Peyer's patch (tissue), 4 donors: ENCODE measurements around the gene RAB40C. TPM values are rescaled to one million over a fixed set of nuclear protein-coding genes. Genes with fewer than 3 reads are reported as not detected.
A peak's percentile ranks its signal among the peaks of the same experiment; 100 is the strongest.

Experiments
- DNase-seq, 3 donors: peaks; one replicate each; pipeline ENCODE4 v3.0.0-alpha.2; 2017 to 2019
- H3K27ac ChIP-seq, 4 donors: fragments of 200-600 bp; sonication (generic); one replicate each; pipeline ENCODE4 v1.5.1; 2016 to 2019
- H3K27me3 ChIP-seq, 2 donors: fragments of 200-600 bp; sonication (generic); one replicate each; pipeline ENCODE4 v1.5.1; 2019
- H3K36me3 ChIP-seq, 3 donors: fragments of 200-600 bp; sonication (generic); one replicate each; pipeline ENCODE4 v1.5.1; 2016 to 2019
- H3K4me1 ChIP-seq, 4 donors: fragments of 200-600 bp; sonication (generic); one replicate each; pipeline ENCODE4 v1.5.1; 2016 to 2019
- H3K4me3 ChIP-seq, 4 donors: fragments of 200-600 bp; sonication (generic); 1 replicate in 3 of 4; 2 replicates in 1 of 4; pipeline ENCODE4 v1.5.1; 2016 to 2019; ENCODE audit warnings: mild to moderate bottlenecking in 1 of 4
- H3K9me3 ChIP-seq, 4 donors: fragments of 200-600 bp; sonication (generic); one replicate each; pipeline ENCODE4 v1.5.1; 2016 to 2019; ENCODE audit warnings: mild to moderate bottlenecking in 1 of 4
- POLR2A ChIP-seq, 2 donors: fragments of 450-650 bp; IDR thresholded peaks; one replicate each; pipeline ENCODE4 v1.5.1; 2017; ENCODE audit warnings: antibody characterized with exemption in 2 of 2, mild to moderate bottlenecking in 2 of 2, moderate library complexity in 2 of 2
- total RNA-seq, 4 donors: library from RNA; depleted of rRNA; stranded (reverse); fragments of >200 nt; gene quantifications; one replicate each; pipeline ENCODE4 v1.1.0, GENCODE V29; 2016
- TF ChIP-seq, protein P1 (sequence below), 6 experiments: fragments of 450-650 bp in 4 of 6; fragments of 200-600 bp in 2 of 6; sonication (generic) in 1 of 6; IDR thresholded peaks; one replicate each; pipeline ENCODE4 v1.5.1; 2017 to 2019; ENCODE audit warnings: antibody characterized with exemption in 6 of 6, mild to moderate bottlenecking in 3 of 6, moderate library complexity in 1 of 6

RAB40C gene
- total RNA-seq, 4 donors from 2014 or later, result 27.2 to 83.6 (median 62.7) TPM

DNA sequence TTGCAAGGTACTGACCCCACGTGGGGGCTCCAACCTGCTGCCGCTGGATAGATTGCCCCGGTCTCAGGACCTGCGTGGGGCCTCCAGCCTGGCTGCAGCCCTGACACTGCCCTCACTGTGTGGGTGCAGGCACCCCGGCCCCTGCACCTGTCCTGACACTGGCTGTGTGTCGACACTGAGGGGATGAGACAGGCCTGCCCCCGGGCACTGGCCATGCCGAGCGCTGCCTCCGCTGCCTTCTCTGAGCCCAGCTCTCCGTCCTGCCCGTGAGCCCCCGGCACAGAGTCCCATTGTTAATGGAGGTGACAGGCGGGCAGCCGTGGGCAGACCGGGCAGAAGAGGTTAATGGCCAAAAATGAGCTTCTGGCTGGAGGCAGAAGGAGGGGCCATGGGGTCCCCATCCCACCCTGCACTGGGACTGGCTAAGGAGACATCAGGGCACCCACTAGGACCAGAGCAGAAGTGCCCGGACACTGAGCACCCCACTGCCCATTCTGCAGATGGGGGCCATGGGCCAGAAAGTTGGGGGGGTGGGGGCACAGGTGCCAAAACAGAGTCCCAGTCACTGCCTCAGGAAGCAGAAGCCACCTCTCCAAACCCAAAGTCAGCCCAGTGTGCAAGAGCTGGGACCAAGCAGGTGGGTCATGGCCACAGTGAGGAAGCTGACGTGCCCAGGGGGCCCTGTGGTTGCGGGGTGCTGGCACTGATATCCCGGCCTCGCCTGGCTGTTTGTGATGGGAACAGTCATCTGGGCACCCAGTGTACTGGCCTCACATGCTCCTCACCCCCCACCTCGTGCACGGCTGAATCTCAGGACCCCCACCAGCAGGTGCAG, 32.2 kb upstream of the RAB40C start:
- no peak overlapping the region for H3K27ac ChIP-seq
- H3K27me3 ChIP-seq, result peaks cover 0 to 25% of the 10 kb centered on the region in 2 donors
- TF ChIP-seq, protein P1, sequence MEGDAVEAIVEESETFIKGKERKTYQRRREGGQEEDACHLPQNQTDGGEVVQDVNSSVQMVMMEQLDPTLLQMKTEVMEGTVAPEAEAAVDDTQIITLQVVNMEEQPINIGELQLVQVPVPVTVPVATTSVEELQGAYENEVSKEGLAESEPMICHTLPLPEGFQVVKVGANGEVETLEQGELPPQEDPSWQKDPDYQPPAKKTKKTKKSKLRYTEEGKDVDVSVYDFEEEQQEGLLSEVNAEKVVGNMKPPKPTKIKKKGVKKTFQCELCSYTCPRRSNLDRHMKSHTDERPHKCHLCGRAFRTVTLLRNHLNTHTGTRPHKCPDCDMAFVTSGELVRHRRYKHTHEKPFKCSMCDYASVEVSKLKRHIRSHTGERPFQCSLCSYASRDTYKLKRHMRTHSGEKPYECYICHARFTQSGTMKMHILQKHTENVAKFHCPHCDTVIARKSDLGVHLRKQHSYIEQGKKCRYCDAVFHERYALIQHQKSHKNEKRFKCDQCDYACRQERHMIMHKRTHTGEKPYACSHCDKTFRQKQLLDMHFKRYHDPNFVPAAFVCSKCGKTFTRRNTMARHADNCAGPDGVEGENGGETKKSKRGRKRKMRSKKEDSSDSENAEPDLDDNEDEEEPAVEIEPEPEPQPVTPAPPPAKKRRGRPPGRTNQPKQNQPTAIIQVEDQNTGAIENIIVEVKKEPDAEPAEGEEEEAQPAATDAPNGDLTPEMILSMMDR (IDR thresholded peaks at IDR 0.05), result no peak
- TF ChIP-seq POLR2A (IDR thresholded peaks at IDR 0.05), result no peak
- no peak overlapping the region for H3K4me3 ChIP-seq
- H3K9me3 ChIP-seq, result no peaks in the 10 kb centered on the region
- H3K4me1 ChIP-seq, result peaks cover 0 to 23% (median 5%) of the 10 kb centered on the region in 4 donors
- no peak for DNase-seq
- H3K36me3 ChIP-seq, result peaks cover 0 to 14% (median 0%) of the 10 kb centered on the region in 3 donors

DNA sequence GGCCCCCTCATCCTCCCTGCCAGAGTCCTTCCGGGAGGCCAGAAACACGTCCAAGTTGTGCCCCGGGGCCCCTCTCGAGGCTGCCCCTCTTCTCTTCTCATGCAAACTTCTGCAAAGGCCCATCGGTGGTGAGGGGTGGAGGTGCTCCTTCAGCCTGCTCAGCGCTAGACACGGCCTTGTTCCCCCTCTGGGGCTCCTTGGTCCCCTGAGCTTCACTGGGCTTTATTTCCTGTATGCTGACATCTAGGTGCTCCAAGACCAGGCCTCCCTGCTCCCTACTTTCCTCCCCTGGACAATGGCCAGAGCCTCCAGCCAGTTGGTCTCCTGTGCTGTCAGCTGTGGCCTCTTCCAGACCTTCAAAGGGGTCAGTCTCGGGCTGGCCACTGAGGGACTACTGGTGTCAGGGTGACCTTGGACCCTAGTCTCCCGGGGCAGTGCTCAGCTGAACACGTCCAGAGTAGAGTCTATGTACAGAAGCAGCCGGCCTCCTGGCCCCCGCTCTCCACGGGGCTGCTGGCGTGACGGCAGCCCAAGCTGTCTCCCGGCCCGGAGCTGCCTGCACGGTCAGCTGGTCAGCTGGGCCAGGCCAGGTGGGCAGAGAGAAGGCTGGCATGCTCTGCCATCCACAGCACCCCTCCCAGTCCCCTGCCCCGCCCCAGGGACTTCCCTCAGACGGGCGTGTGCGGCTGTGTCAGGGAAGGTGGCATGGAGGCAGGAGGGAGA, 31.4 kb upstream of the RAB40C start:
- Histone ChIP-seq H3K4me1 (peaks cover 0 to 23% (median 5%) of the 10 kb centered on the region in 4 donors), H3K4me3 (no peak overlapping the region), H3K36me3 (peaks cover 0 to 6% (median 0%) of the 10 kb centered on the region in 3 donors), H3K9me3 (no peaks in the 10 kb centered on the region), H3K27me3 (peaks cover 0 to 25% of the 10 kb centered on the region in 2 donors), H3K27ac (no peak overlapping the region)
- TF ChIP-seq, protein P1 (IDR thresholded peaks at IDR 0.05), result no peak
- no peak for TF ChIP-seq POLR2A (IDR thresholded peaks at IDR 0.05)
- no peak for DNase-seq

DNA sequence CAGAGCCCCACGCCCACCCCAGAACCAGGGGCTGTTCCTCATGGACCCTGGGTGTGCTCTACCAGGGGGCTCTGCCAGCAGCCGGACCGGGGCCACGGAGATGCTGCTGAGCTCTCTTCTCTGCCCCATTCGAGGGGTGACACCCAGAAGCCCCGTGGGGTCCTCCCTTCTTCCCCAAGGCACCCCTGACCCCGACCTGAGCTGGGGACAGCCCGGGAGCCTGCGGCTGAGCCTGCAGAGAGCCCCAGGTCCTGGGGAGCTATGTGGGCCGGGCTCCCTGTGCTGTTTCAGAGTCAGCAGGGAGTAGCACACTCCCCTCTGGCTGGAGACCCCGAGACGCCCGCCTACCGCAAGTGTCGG, 30.9 kb upstream of the RAB40C start:
- Histone ChIP-seq H3K27me3 (peaks cover 0 to 25% of the 10 kb centered on the region in 2 donors), H3K4me1 (peaks cover 0 to 23% (median 5%) of the 10 kb centered on the region in 4 donors), H3K27ac (no peak overlapping the region), H3K36me3 (peaks cover 0 to under 1% (median 0%) of the 10 kb centered on the region in 3 donors), H3K9me3 (no peaks in the 10 kb centered on the region), H3K4me3 (no peak overlapping the region)
- TF ChIP-seq POLR2A (IDR thresholded peaks at IDR 0.05), result no peak
- no peak for DNase-seq

DNA sequence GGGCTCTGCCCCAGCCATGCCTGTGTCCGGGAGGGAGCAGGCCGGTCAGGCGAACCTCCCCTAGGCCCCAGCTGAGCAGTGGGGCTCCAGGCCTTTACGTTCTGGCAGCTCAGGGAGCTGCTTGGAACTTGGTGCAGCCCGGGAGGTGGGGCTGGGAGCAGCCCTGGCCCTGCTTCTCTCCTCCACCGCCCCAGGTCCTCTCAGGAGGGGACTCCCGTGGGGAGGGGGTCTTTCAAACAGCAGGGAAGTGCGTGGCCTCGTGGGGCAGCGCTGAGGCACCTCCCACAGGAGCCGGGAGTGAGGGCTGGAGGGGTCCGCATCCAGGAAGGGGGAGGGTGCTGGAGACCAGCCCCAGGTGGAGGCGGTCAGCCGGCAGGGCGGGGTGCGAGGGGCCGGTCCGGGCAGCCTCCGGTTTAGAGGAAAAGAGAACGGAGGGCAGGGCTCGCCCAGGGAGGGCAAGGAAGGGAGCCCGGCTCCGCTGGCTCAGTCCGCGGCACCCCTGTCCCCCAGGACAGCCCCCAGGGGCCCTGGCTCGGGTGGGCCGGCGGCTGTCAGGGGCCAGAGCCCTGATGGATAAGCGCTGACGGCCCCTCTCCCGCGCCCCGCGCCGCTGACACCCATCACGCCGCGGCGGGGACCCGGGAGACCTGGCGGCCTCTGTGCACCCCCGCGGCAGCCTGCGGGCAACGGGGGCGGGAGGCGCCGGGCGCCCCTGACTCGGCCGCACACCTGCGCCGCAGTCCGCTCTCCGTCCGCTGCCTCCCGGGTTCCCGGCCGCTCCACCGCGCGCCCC, 30.3 kb upstream of the RAB40C start:
- no peak for DNase-seq
- Histone ChIP-seq H3K9me3 (no peaks in the 10 kb centered on the region), H3K4me3 (no peak overlapping the region), H3K27ac (no peak overlapping the region), H3K4me1 (peaks cover 0 to 17% (median 5%) of the 10 kb centered on the region in 4 donors), H3K36me3 (no peaks in the 10 kb centered on the region), H3K27me3 (peaks cover 0 to 25% of the 10 kb centered on the region in 2 donors)
- TF ChIP-seq POLR2A (IDR thresholded peaks at IDR 0.05), result no peak
- TF ChIP-seq, protein P1 (IDR thresholded peaks at IDR 0.05), result no peak

DNA sequence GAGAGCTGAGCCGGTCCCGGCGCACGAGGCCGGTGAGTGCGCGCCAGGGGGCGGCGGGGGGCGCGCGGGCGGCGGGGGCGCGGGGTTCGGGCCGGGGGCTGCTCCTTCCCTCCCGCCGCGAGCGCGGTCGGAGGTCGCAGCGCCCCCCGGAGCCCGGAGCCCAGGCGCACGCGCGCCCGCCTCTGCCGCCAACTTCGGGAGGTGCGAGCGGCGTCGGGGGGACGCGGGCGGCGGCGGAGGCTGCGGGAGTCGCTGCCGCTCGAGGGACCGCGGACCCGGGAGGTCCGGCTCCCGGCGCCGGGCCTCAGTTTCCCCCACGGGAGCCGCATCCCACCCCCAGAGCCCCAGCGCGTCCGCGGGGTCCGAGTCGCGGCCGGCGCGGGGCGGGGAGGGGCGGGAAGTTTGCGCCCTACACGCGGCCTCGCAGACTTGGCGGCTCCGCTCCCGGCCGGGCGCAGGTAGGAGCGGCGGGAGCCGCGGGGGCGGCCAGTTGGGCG, 29.6 kb upstream of the RAB40C start, which contains the start of gene PRR35:
Gene PRR35, plus strand, starts transcription at position 191 of the 497 bp plus-strand sequence. CDS start 2,901 bp downstream, outside the sequence.
- Histone ChIP-seq H3K27me3 (peaks cover 0 to 25% of the 10 kb centered on the region in 2 donors), H3K36me3 (no peaks in the 10 kb centered on the region), H3K4me1 (peaks cover 0 to 14% (median 5%) of the 10 kb centered on the region in 4 donors), H3K4me3 (peak within 1 kb of the TSS in 2 of 4 donors; percentile 6 to 27), H3K9me3 (no peaks in the 10 kb centered on the region), H3K27ac (no peak within 1 kb of the TSS)
- TF ChIP-seq POLR2A (IDR thresholded peaks at IDR 0.05), result no peak
- TF ChIP-seq, protein P1 (IDR thresholded peaks at IDR 0.05), result no peak
- DNase-seq, result no peak
